CMK (cell line): ENCODE measurements around the gene GADD45B.
"Not testable (repeated sequence)": the region's sequence is repeated elsewhere in the genome, so short reads cannot be mapped to it uniquely, and the experiment has no call there.

Experiments used
- DNase-seq: peaks from one replicate; pipeline ENCODE4 v3.0.0-alpha.2; 2010; ENCODE audit warnings: low read depth

The GADD45B gene

GRCh38 chr19:2488405-2488941 is 12.5 kb downstream of the GADD45B start:
- no peak for DNase-seq

DNA sequence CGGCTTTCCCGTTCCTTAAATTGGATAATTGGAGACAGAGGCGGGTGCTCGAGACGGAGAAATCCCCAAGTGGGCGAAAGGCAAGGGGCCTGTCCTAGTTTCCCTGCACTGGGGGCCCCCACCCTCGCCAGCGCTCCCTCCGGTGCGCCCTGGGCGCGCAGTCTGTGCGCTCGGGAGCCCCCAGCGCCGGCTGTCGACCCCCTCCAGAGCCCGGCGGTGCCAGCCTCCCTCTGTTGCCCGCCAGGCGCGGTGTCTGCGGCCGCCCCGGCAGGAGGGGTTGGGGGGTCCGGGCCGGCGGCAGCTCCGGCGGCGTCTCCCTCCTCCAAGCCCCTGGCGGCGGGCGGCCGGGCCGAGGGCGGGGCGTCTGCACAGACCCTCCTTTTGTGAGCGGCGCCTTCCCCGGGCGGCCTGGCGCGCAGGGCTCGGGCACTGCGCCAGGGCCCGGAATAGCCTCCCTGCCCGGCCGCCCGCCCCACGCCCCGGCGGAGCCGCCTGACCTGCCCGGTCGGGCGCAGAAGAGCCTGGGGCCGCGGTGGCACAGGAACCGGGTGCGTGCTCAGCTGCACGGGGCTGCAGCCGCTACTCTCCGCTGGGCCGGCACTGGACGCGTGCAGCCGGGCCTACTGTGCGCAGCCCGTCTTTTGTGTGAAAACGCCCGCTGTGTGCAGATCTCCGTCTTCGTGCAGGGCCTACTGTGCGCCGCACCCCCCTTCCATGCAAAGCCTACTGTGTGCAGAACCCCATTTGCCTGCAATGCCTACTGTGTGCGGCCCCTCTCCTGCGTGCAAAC is 13.2 kb downstream of the GADD45B start:
- no peak for DNase-seq

DNA sequence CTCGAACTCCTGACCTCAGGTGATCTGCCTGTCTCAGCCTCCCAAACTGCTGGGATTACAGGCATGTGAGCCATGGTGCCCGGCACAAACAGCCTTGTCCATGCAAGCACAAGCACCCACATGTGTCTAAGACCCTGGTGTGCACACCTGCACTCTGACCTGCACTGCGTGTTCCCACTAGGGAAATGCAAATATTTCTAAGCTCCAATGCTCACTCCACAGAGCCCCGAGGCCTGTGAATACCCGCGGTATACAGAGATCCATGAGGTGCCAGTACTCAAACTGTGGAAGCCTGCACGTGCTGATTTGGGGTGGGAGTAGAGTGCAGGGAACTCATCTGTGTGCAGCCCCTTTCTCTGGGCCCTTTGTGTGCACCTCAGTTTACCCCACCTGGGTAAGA is 14.7 kb downstream of the GADD45B start:
- no peak for DNase-seq

- DNase-seq = no peak
Measured at GRCh38 chr19:2491130-2491801, 15.3 kb downstream of the GADD45B start.

GRCh38 chr19:2492870-2493269 is 16.9 kb downstream of the GADD45B start:
- DNase-seq = no peak

DNA sequence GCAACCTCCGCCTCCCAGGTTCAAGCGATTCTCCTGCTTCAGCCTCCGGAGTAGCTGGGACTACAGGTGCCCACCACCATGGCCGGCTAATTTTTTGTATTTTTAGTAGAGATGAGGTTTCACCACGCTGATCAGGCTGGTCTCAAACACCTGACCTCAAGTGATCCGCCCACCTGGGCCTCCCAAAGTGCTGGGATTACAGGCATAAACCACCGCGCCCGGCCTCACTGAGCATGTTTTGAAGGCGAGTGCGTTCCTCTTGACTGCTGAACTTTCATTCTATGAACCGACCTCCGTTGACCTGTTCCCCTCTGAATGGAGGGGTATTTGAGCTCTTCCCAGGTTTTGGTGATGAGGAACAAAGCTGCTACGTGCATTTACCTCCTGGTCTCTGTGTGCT is 17.5 kb downstream of the GADD45B start:
- not testable (repeated sequence) for DNase-seq

GRCh38 chr19:2494084-2494446 is 18.1 kb downstream of the GADD45B start:
- DNase-seq = no peak

DNA sequence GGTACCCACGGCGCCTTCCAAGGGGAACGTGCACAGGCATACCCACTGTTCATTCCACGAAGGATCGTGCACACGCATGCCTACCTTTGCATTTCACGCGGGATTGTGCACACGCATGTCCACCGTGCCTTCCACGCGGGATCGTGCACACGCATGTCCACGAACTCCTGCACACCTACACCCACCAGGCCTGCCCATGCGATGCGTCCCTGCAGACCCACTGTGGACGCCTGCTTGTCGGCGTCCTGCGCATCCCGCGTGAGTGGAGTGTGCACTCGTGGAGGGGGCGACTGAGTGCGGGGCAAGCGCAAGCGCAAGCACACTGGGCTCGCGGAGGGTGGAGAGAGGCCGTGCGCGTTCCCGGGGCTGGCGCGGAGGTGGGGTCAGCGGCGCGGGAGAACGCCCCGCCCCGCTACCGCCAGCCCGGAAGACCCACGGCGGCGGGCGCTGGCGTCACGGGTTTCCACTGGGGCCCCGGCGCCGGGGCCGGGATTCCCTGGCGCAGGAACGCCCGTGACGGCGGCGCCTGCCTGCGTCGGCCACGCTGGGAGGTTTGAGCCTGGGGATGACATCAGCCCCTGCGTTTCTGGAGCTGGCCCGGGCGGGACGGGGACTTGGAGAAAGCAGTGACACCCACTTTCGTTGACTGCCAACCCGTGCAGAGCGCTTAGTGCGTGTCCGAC is 18.7 kb downstream of the GADD45B start:
- DNase-seq = no peak

- no peak for DNase-seq
Measured at GRCh38 chr19:2495130-2495641, 19.3 kb downstream of the GADD45B start.

DNA sequence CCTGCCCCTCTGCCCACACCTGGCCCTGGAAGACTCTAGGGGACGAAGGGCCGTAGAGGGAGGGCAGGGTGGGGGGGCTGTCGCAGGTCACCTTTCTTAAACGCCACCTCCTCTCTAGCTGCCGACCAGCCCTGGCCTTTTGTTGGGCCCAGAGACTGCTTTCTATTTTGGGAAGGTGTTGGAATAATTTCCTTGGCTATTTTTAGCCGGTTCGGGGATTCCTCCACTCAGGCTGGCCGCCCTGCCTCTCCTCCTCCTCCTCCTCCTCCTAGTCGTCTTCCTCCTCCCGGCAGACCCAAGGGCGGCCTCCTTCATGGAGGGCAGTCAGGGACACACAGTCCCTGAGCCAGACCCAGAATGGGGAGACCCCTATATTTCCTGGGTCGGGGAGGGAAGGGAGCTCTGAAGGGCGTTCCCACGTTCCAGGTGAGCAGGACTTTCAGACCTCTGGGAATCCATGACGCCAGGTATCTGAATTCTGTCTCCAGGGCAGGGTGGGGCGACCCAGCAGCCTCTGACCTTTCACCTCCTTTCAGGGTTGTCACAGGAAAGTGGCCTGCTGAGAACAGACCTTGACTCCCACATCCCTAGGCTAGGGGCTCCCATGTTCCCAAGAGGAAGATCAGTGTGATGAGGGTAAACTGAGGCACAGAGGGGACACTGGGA is 19.9 kb downstream of the GADD45B start:
- DNase-seq = no peak

- DNase-seq = no peak
Measured at GRCh38 chr19:2497186-2497585, 21.3 kb downstream of the GADD45B start.

GRCh38 chr19:2500156-2500555 is 24.2 kb downstream of the GADD45B start:
- no peak for DNase-seq

DNA sequence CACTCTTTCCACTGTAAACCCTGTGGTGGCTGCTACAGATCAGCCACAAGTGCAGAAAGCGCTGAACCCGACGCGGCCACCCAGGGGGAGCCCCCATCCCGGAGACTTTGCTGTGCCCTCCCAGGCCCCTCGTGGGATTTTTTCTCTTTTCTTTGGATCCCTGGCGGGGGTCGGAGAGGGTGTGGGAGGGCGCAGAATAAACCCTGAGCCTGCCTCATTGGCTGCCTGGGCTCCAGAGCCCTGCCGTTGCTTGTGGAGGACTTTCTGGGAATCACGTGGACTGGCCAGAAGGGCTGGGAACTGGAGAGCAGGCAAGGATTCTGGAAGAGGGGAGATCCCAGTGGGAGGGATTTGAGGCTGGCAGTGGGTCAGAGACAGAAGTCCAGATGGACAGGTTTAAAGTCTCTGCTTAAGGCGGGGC is 24.9 kb downstream of the GADD45B start:
- no peak for DNase-seq

DNA sequence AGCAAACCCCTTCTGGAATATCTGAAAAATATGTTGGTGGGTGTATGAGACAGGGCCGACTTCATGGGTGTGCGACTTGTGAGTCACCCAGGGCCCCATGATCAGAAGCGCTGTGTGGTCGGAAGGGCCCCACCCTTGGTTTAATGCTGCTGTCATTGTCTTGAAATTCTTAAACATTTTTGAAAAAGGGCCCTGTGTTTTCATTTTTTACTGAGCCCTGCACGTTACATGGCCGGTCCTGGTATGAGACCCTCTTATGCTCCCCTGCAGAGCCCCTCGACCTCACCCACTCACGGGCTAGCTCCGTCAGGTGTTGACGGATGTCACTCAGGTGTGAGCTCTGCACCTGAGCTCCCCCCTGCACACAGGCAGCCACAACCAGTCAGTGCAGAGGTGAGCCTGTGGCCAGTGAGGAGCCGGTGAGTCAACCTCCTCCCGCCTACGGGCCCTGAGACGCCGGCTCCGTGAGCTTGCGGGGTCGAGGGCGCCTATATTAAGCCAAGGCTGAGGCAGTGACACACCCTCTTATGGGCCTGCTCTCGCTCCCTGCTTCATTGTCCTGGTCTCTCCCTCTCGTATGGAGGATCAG is 27.7 kb downstream of the GADD45B start:
- DNase-seq = no peak

GRCh38 chr19:2506656-2507055 is 30.7 kb downstream of the GADD45B start:
- DNase-seq = not testable (repeated sequence)

- no peak for DNase-seq
Measured at GRCh38 chr19:2507109-2507508, 31.2 kb downstream of the GADD45B start.

DNA sequence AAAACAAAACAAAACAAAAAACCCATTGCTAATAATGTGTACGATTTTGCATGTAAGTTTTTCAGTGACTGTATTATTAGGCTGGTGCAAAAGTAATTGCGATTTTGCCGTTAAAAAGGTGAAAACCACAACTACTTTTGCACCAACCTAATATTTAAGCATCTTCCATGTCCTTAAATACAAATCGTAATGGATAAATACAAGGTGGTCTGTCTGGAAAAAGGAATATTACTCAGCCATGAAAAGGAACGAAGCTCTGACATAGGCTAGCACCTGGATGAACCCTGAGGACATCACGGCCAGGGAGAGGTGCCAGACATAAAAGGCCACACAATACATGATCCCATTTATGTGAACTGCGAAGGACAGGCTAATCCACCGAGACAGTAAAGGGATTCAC is 33.2 kb downstream of the GADD45B start:
- DNase-seq = no peak

GRCh38 chr19:2511570-2511969 is 35.6 kb downstream of the GADD45B start:
- no peak for DNase-seq

DNA sequence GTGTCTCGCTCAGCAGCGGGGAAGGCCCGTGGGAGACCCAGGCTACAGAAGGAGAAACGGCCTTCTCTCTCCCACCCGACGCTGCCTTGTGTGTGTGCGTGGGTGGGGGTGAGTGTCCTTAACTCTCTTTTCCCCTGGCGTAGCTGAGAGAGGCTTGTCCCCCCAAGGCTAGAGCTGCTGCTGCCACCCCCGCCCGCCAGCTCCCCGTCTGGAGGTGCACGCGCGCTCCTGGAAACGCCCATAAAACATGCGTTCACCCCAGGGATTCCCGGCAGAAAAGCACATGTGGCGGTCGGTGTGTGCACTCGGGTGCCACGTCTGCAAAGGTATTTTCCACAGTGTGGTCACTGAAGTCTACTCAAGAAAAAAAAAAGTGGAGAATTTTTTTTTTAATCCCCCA is 36.1 kb downstream of the GADD45B start:
- DNase-seq = no peak

DNA sequence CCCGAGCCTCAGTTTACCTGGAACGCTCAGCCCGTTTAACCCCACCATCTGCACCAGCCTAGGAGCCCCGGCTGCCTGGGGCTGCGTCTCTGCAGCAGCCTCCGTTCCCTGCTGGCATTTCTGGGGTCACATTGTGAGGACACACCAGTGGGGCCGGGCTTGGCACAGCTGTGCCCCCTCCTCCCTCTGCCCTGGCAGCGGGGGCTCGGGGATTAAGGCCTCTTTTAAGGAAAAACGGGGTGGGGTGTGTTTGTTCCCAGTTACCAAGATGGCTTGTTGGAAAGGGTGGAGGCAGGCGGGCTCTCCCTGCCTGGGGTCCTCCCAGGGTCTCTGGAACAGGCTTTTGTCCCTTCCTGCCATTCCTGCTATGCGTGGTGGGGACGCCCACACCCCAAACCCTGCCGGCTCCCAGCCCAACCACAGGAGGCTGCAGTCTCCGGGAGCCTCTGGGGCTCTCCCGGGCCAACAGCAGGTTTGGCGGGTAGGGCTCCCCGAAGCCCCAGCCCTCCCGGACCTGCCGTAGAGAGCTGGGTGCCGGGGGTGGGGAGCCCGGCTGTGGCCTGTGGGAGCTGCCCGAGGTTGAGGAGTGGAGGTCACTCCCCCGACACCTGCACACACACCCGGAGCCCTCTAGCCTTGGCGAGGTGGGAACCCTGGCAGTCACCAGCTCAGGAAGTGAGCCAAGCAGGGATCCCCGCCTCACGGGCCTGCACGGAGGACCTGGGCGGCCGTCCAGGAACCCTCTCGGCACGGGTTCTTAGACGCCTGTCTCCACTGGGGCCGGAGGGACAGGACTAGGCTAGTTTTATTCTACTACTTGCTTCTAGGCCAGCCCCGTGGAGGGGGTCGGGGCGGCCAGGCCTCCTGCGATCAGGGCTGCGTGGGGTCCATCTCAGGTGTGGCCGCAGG is 36.9 kb downstream of the GADD45B start:
- no peak for DNase-seq
